Epithelial cell of esophagus (primary cell): Measurements from ENCODE around the gene KCNJ5.

Experiments
- DNase-seq: peaks from one replicate; pipeline ENCODE4 v3.0.0; 2010; ENCODE audit warnings: low read depth
- H3K4me3 ChIP-seq: 2 replicates; pipeline ENCODE4 v1.5.1; 2011; ENCODE audit warnings: mild to moderate bottlenecking, low read length, control low read depth
- TF ChIP-seq, protein P1 (sequence below): IDR thresholded peaks from 2 replicates; pipeline ENCODE4 v1.5.1; 2011; ENCODE audit warnings: low read depth, mild to moderate bottlenecking, low read length, control low read depth, inconsistent platforms; ENCODE audit not compliant: insufficient read depth; ENCODE audit errors: missing control alignments

The KCNJ5 gene

DNA sequence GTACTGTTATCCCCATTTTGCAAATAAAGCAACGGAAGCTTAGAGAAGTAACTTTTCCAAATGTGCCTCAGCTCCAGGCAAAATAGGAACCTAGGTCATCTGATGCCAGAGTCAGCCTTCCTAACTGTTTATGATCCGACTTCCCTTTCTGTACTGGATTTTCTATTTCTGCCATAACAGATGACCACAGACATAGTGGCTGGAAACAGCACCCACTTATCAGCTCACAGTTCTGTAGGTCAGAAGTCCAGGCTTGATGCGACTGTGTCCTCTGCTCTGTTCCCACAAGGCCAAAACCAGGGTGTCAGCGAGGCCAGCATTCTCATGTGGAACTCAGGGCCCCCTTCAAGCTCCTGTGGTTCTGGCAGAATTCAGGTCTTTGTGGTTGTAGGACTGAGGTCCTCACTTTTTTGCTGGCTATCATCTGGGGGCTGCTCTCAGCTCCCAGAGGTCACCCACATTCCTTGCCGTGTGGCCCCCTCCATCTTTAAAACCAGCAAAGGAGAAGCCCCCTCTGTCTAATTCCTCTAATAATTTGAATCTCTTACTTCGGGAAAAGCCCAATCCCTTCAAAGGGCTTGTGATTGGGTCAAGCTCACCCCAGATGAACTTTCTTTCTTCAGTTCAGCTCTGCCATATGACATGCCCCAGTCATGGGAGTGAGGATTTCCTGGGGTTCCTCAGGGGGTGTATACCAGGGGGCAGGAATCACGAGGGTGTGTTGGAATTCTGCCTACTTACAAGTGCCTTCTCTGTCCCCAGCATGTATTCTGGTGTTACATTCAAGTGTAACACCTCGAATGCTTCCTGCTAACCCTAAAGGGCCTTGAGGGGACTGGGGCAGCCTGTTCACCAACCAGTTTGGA is 15.3 kb downstream of the KCNJ5 start:
- H3K4me3 ChIP-seq: peak overlapping the region; percentile 47
- TF ChIP-seq, protein P1, sequence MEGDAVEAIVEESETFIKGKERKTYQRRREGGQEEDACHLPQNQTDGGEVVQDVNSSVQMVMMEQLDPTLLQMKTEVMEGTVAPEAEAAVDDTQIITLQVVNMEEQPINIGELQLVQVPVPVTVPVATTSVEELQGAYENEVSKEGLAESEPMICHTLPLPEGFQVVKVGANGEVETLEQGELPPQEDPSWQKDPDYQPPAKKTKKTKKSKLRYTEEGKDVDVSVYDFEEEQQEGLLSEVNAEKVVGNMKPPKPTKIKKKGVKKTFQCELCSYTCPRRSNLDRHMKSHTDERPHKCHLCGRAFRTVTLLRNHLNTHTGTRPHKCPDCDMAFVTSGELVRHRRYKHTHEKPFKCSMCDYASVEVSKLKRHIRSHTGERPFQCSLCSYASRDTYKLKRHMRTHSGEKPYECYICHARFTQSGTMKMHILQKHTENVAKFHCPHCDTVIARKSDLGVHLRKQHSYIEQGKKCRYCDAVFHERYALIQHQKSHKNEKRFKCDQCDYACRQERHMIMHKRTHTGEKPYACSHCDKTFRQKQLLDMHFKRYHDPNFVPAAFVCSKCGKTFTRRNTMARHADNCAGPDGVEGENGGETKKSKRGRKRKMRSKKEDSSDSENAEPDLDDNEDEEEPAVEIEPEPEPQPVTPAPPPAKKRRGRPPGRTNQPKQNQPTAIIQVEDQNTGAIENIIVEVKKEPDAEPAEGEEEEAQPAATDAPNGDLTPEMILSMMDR: no peak
- no peak for DNase-seq

DNA sequence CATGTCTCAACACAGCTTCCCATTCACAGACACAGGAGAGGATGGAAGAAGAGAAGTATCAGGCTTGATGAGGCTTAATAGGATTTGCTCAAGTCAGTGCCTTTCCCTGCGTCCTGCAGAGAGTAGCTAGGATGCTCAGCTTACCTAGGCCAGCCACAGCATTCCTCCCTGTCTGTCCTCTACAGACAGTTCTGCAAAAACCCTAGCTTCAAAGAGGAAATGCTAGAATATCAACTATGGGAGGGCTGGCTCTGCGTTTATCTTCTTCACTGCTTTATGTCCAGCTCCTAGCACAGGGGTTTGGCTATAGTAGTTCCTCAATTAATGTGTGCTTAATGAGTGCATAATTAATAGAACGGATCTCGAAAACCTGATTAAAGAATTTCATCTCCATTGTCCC is 16.4 kb downstream of the KCNJ5 start:
- no peak overlapping the region for H3K4me3 ChIP-seq
- TF ChIP-seq, protein P1: no peak
- DNase-seq: no peak

DNA sequence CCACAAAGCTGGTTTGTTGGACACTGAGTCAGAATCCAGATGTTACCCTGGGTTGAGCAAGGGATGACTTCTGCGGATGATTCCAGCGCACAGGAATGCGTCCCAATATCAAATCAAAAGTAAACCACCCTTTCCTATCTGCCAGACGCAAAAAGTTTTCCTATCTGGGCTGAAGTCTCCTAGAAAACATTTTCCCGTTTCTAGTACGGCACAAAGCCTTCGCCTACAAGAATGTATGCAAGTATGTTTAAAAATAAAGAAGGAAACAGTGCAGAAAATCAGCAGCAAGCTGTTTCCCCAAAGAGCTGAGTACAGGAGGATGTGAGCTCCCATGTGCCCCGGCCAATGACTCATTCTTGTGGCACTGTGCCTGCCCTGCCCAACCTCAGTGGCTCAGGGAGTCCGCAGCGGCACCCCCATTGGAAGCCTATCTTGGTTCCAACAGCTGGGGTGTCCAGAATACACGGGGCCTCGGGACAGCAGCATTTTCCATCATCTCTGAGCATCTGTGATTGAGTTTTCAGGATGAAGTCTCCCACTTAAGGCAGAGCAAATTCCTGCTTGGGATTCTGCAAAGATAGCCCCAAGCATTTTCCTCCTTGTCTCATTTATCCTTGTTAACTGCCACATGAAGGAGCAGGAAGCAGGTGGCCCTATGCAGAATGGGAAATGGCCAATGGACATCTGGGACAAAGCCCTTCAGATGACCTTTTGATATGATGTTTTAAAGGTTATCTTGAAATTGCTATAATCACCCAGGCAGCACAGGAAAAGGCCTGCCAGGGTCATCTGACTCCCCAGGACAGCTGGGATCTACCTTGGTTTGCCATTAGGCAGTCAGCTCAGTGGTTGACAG is 17.5 kb downstream of the KCNJ5 start:
- TF ChIP-seq, protein P1: no peak
- DNase-seq: peak; percentile 84
- no peak overlapping the region for H3K4me3 ChIP-seq

DNA sequence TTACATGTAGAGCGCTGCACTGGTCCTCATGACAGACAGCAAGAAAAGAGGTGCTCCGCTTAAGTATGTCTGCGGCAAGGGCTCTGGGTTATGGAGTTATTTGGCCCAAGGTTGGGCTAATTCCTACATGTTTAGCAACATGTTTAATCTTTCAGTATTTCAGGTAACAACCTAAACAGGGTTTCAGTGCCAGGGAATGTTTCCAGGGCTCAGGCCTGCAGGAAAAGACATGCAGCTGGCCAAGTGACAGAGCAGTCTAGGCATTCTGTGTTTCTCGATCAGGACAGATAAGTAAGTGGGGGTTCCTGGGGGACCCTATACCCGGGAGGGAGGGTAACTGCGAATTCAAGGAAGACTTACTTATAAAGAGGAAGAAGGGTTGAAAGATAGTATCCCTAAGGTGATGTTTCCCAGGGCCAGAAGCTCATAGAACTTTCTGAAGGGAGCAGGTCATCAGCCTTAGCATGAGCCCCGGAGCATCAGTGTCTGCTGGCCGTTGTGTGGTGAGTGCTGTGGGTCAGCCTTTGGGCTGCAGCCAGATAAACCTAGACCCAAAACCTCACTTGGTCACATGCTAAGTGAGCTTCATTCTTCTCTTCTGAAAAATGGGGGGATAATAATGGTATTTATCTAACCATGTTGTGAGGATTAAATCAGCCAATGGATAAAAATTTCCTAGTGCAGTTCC is 18.4 kb downstream of the KCNJ5 start:
- DNase-seq: peak; percentile 78
- H3K4me3 ChIP-seq: no peak overlapping the region
- TF ChIP-seq, protein P1: no peak

DNA sequence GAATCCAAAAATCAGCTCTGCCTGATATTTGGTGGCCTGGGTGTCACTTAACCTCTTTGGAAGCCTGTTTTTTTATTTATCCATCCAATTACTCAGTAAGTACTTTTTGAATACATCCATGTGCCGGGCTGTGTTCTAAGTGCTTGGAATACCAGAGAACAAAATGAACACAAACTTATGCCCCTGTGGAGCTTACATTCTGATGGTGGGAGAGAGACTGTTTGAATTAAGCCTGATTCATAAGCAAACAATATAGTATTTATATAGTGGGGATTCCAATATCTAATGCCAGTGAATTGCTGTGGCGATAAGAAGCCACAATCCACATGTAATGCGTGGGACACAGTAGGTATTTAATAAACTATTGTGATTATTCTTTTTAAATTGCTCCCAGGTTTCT is 19.4 kb downstream of the KCNJ5 start:
- no peak for DNase-seq
- TF ChIP-seq, protein P1: no peak
- no peak overlapping the region for H3K4me3 ChIP-seq

DNA sequence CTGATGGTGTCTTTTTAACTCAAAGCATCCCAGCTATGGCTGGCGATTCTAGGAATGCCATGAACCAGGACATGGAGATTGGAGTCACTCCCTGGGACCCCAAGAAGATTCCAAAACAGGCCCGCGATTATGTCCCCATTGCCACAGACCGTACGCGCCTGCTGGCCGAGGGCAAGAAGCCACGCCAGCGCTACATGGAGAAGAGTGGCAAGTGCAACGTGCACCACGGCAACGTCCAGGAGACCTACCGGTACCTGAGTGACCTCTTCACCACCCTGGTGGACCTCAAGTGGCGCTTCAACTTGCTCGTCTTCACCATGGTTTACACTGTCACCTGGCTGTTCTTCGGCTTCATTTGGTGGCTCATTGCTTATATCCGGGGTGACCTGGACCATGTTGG is 20.1 kb downstream of the KCNJ5 start:
- H3K4me3 ChIP-seq: no peak overlapping the region
- DNase-seq: no peak
- TF ChIP-seq, protein P1: no peak
